GM19397 (cell line): ENCODE data around the gene ABCG4.
A peak's percentile ranks its signal among the peaks of the same experiment; 100 is the strongest.
"Not testable (repeated sequence)": the region's sequence is repeated elsewhere in the genome, so short reads cannot be mapped to it uniquely, and the experiment has no call there.

Experiments used
- ATAC-seq: cut with Tn5 transposase; IDR thresholded peaks from one replicate; pipeline ENCODE4 v1.9.1; 2021; ENCODE audit warnings: mild to moderate bottlenecking, moderate library complexity; ENCODE audit not compliant: unreplicated experiment

The ABCG4 gene

GRCh38 chr11:119180729-119181676 lies 32.2 kb downstream of the ABCG4 start:
- ATAC-seq, result no peak

- ATAC-seq, result no peak
Observed at GRCh38 chr11:119181677-119182412, 33.0 kb downstream of the ABCG4 start.

- not testable (repeated sequence) for ATAC-seq
Observed at GRCh38 chr11:119184399-119184798, 35.5 kb downstream of the ABCG4 start.

- ATAC-seq, result no peak
Observed at GRCh38 chr11:119185981-119186634, 37.3 kb downstream of the ABCG4 start.

- no peak for ATAC-seq
Observed at GRCh38 chr11:119187123-119187892, 38.5 kb downstream of the ABCG4 start.

- ATAC-seq, result no peak
Observed at GRCh38 chr11:119188067-119188466, 39.2 kb downstream of the ABCG4 start.

- no peak for ATAC-seq
Observed at GRCh38 chr11:119188887-119189286, 40.0 kb downstream of the ABCG4 start.

- ATAC-seq, result no peak
Observed at GRCh38 chr11:119189393-119189792, 40.5 kb downstream of the ABCG4 start.

GRCh38 chr11:119190531-119190930 lies 41.7 kb downstream of the ABCG4 start:
- ATAC-seq, result no peak

GRCh38 chr11:119191265-119191664 lies 42.4 kb downstream of the ABCG4 start:
- ATAC-seq, result not testable (repeated sequence)

GRCh38 chr11:119192111-119192510 lies 43.3 kb downstream of the ABCG4 start:
- ATAC-seq, result no peak

- no peak for ATAC-seq
Observed at GRCh38 chr11:119193001-119193400, 44.1 kb downstream of the ABCG4 start.

GRCh38 chr11:119193626-119194025 lies 44.8 kb downstream of the ABCG4 start:
- ATAC-seq, result no peak

- no peak for ATAC-seq
Observed at GRCh38 chr11:119194811-119195440, 46.1 kb downstream of the ABCG4 start.

- no peak for ATAC-seq
Observed at GRCh38 chr11:119195680-119196079, 46.8 kb downstream of the ABCG4 start.

- ATAC-seq, result peak; percentile 44
Observed at GRCh38 chr11:119196833-119197483, 48.1 kb downstream of the ABCG4 start.

- no peak for ATAC-seq
Observed at GRCh38 chr11:119198925-119199324, 50.1 kb downstream of the ABCG4 start.

- ATAC-seq, result not testable (repeated sequence)
Observed at GRCh38 chr11:119201236-119201635, 52.4 kb downstream of the ABCG4 start.

- no peak for ATAC-seq
Observed at GRCh38 chr11:119202554-119202953, 53.7 kb downstream of the ABCG4 start.

- no peak for ATAC-seq
Observed at GRCh38 chr11:119204066-119204465, 55.2 kb downstream of the ABCG4 start.
